ENCODE results near the gene CYP2E1.

DNA sequence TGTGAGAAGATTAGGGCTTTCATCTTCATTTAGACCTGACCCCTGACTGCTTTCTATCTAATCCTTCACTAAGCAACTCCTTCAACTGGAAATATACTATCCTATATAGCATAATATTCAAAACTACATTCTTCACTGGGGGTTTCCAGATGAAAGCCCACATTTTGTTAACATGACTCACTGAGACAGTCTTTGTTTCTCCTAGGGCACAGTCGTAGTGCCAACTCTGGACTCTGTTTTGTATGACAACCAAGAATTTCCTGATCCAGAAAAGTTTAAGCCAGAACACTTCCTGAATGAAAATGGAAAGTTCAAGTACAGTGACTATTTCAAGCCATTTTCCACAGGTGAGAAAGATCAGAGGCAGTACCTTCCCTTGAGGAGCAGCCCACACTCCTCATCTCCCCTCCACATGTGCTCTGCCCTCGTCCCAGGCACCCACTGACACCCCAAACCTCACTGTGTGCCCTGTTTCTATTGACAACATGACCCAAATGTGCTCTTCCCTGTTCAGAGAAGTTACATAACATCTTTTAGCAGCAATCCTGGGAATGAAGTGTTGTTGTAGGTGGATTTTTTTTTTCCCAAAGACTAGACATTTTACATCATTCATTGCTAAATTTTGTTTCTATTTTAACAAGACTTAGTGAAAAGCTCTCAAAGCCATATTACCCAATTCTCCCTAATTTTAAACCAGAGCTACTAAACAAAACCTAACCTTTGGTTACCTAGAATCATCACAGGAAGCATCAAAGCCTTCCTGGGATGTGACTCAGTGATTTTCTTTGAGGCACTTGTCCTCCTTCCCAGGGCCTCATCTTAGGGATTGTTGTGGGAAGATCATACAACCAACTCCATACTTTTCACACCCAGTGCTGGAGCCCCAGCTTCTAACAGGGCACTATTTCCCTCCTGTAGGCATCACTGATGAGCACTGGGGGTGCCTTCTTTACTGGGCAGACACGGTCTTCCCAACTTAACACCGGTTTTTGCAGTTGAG lies 10.7 kb downstream of the CYP2E1 start:
- TF ChIP-seq CTCF (IDR thresholded peaks at IDR 0.05) (no peak), EZH2 (IDR thresholded peaks at IDR 0.05; ENCODE audit: borderline replicate concordance, insufficient read depth, low read depth, low read length, poor library complexity, severe bottlenecking) (no peak)
